ENCODE measurements around the gene CCDC88C.

- TF ChIP-seq CTCF (IDR thresholded peaks at IDR 0.05) (no peak), POLR2A (IDR thresholded peaks at IDR 0.05) (no peak)
Measured at GRCh38 chr14:91309756-91310280, 107.8 kb downstream of the CCDC88C start.
